A549 (cell line): ENCODE measurements around the gene CCSER1.

Experiments used
- CEBPB ChIP-seq, 2 experiments: fragments of >200 bp in 1 of 2; sonication (Bioruptor Twin) in 1 of 2; formaldehyde crosslinking in 1 of 2; IDR thresholded peaks; 2 replicates each; pipeline ENCODE4 v1.6.1; 2012 to 2016
- CHD2 ChIP-seq: fragments of 150-350 bp; IDR thresholded peaks from 2 replicates; pipeline ENCODE4 v1.6.1; 2014; ENCODE audit warnings: low read length; ENCODE audit not compliant: partially characterized antibody
- GATA3 ChIP-seq: IDR thresholded peaks from 2 replicates; pipeline ENCODE4 v1.6.1; 2012; ENCODE audit warnings: borderline replicate concordance
- NFE2L2 ChIP-seq: fragments of 150-350 bp; conservative IDR thresholded peaks from 2 replicates; pipeline ENCODE4 v1.6.1; 2014; ENCODE audit warnings: low read length
- PHF8 ChIP-seq: fragments of 200-600 bp; sonication (generic); IDR thresholded peaks from 2 replicates; pipeline ENCODE4 v1.6.1; 2016; ENCODE audit warnings: low read depth, mild to moderate bottlenecking, antibody characterized with exemption, moderate library complexity, borderline replicate concordance
- RCOR1 ChIP-seq: fragments of 150-350 bp; IDR thresholded peaks from 2 replicates; pipeline ENCODE4 v1.6.1; 2014; ENCODE audit warnings: antibody characterized with exemption, low read length, low read depth
- TF ChIP-seq, protein P1 (sequence below): fragments of >200 bp; sonication (Bioruptor Twin); formaldehyde crosslinking; IDR thresholded peaks from 3 replicates; pipeline ENCODE4 v1.6.1; 2016
- TF ChIP-seq, protein P2 (sequence below): fragments of >200 bp; sonication (Bioruptor Twin); formaldehyde crosslinking; IDR thresholded peaks from 3 replicates; pipeline ENCODE4 v1.5.1; 2016
- TF ChIP-seq, protein P3 (sequence below): IDR thresholded peaks from 2 replicates; pipeline ENCODE4 v1.6.1; 2012

DNA sequence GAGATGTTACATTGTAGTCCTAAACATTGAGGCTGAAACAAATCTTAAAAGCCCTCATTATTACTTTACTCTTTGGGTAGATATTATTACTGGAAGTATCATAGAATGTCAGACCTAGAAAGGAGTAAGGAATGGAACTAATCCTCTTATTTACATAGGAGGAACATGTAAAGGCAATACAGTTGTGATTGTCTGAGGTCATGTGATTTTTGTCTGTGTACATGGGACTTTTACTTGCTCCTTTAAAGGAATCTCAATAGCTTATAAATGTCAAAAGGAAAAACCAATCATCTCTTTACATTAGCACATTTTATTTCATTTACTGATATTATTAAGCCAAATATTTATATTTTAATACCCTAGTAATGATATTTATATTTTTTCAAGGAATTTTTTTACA, 568.2 kb downstream of the CCSER1 start:
- TF ChIP-seq GATA3 (no peak), RCOR1 (no peak), NFE2L2 (no peak), CHD2 (no peak), PHF8 (no peak), CEBPB (IDR thresholded peaks at IDR 0.05) (no peak)
- TF ChIP-seq, protein P1, sequence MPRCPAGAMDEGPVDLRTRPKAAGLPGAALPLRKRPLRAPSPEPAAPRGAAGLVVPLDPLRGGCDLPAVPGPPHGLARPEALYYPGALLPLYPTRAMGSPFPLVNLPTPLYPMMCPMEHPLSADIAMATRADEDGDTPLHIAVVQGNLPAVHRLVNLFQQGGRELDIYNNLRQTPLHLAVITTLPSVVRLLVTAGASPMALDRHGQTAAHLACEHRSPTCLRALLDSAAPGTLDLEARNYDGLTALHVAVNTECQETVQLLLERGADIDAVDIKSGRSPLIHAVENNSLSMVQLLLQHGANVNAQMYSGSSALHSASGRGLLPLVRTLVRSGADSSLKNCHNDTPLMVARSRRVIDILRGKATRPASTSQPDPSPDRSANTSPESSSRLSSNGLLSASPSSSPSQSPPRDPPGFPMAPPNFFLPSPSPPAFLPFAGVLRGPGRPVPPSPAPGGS = no peak
- TF ChIP-seq, protein P2, sequence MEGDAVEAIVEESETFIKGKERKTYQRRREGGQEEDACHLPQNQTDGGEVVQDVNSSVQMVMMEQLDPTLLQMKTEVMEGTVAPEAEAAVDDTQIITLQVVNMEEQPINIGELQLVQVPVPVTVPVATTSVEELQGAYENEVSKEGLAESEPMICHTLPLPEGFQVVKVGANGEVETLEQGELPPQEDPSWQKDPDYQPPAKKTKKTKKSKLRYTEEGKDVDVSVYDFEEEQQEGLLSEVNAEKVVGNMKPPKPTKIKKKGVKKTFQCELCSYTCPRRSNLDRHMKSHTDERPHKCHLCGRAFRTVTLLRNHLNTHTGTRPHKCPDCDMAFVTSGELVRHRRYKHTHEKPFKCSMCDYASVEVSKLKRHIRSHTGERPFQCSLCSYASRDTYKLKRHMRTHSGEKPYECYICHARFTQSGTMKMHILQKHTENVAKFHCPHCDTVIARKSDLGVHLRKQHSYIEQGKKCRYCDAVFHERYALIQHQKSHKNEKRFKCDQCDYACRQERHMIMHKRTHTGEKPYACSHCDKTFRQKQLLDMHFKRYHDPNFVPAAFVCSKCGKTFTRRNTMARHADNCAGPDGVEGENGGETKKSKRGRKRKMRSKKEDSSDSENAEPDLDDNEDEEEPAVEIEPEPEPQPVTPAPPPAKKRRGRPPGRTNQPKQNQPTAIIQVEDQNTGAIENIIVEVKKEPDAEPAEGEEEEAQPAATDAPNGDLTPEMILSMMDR = no peak
- TF ChIP-seq, protein P3, sequence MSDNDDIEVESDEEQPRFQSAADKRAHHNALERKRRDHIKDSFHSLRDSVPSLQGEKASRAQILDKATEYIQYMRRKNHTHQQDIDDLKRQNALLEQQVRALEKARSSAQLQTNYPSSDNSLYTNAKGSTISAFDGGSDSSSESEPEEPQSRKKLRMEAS = no peak
